GM12801 (cell line): ENCODE measurements around the gene TEKT2.

Experiments used
- TF ChIP-seq, protein P1 (sequence below): IDR thresholded peaks from one replicate; pipeline ENCODE4 v1.5.1; 2011; ENCODE audit warnings: control low read depth; ENCODE audit not compliant: insufficient read length; ENCODE audit errors: extremely low read depth

TEKT2 gene, protein sequence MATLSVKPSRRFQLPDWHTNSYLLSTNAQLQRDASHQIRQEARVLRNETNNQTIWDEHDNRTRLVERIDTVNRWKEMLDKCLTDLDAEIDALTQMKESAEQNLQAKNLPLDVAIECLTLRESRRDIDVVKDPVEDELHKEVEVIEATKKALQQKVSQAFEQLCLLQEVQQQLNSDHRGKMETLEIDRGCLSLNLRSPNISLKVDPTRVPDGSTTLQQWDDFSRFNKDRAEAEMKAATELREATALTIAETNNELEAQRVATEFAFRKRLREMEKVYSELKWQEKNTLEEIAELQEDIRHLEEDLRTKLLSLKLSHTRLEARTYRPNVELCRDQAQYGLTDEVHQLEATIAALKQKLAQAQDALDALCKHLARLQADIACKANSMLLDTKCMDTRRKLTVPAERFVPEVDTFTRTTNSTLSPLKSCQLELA

GRCh38 chr1:36083635-36084496 is at the start of gene TEKT2:
Gene TEKT2 (plus strand): TSS chr1:36084094. CDS start chr1:36084922, 828 bp downstream.
- TF ChIP-seq, protein P1, sequence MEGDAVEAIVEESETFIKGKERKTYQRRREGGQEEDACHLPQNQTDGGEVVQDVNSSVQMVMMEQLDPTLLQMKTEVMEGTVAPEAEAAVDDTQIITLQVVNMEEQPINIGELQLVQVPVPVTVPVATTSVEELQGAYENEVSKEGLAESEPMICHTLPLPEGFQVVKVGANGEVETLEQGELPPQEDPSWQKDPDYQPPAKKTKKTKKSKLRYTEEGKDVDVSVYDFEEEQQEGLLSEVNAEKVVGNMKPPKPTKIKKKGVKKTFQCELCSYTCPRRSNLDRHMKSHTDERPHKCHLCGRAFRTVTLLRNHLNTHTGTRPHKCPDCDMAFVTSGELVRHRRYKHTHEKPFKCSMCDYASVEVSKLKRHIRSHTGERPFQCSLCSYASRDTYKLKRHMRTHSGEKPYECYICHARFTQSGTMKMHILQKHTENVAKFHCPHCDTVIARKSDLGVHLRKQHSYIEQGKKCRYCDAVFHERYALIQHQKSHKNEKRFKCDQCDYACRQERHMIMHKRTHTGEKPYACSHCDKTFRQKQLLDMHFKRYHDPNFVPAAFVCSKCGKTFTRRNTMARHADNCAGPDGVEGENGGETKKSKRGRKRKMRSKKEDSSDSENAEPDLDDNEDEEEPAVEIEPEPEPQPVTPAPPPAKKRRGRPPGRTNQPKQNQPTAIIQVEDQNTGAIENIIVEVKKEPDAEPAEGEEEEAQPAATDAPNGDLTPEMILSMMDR, result no peak

- TF ChIP-seq, protein P1, result no peak
Measured at GRCh38 chr1:36034692-36035091, 49.2 kb upstream of the TEKT2 start.

- TF ChIP-seq, protein P1, result no peak
Measured at GRCh38 chr1:36035154-36035553, 48.7 kb upstream of the TEKT2 start.

GRCh38 chr1:36040238-36040637 is 43.7 kb upstream of the TEKT2 start:
- TF ChIP-seq, protein P1, result no peak

- TF ChIP-seq, protein P1, result no peak
Measured at GRCh38 chr1:36051821-36052220, 32.1 kb upstream of the TEKT2 start.

- TF ChIP-seq, protein P1, result no peak
Measured at GRCh38 chr1:36053978-36054377, 29.9 kb upstream of the TEKT2 start.

GRCh38 chr1:36055706-36056105 is 28.2 kb upstream of the TEKT2 start:
- TF ChIP-seq, protein P1, result no peak
